GM23248 (cell line): Measurements from ENCODE around the gene AFF3. TPM values are rescaled to one million over a fixed set of nuclear protein-coding genes. Genes with fewer than 3 reads are reported as not detected.

Experiments
- DNase-seq: peaks from one replicate; pipeline ENCODE4 v3.0.0-alpha.2; 2015
- H2AFZ ChIP-seq: fragments of 200-600 bp; sonication (generic); 2 replicates; pipeline ENCODE4 v1.6.1; 2016; ENCODE audit warnings: antibody characterized with exemption
- H3F3A ChIP-seq: fragments of 200-600 bp; sonication (generic); 2 replicates; pipeline ENCODE4 v1.6.1; 2016; ENCODE audit warnings: mild to moderate bottlenecking, antibody characterized with exemption, mixed run types; ENCODE audit not compliant: insufficient read depth
- H3K27ac ChIP-seq: fragments of 200-600 bp; sonication (generic); 2 replicates; pipeline ENCODE4 v1.5.1; 2016; ENCODE audit warnings: mild to moderate bottlenecking
- H3K27me3 ChIP-seq: fragments of 200-600 bp; sonication (generic); replicated peaks from 2 replicates; pipeline ENCODE4 v1.6.1; 2016; ENCODE audit warnings: mild to moderate bottlenecking; ENCODE audit not compliant: insufficient read depth
- H3K36me3 ChIP-seq: fragments of 200-600 bp; sonication (generic); 2 replicates; pipeline ENCODE4 v1.6.1; 2016; ENCODE audit warnings: low read depth, mild to moderate bottlenecking
- H3K4me1 ChIP-seq: fragments of 200-600 bp; sonication (generic); 2 replicates; pipeline ENCODE4 v1.6.1; 2016; ENCODE audit warnings: mild to moderate bottlenecking; ENCODE audit not compliant: insufficient read depth
- H3K4me2 ChIP-seq: fragments of 200-600 bp; sonication (generic); one replicate; pipeline ENCODE4 v1.6.1; 2016; ENCODE audit warnings: mild to moderate bottlenecking; ENCODE audit not compliant: unreplicated experiment
- H3K4me3 ChIP-seq: fragments of 200-600 bp; sonication (generic); 2 replicates; pipeline ENCODE4 v1.5.1; 2016; ENCODE audit warnings: mild to moderate bottlenecking
- H3K79me2 ChIP-seq: fragments of 200-600 bp; sonication (generic); 2 replicates; pipeline ENCODE4 v1.6.1; 2016; ENCODE audit warnings: mild to moderate bottlenecking; ENCODE audit not compliant: insufficient read depth
- H3K9ac ChIP-seq: fragments of 200-600 bp; sonication (generic); 2 replicates; pipeline ENCODE4 v1.6.1; 2016; ENCODE audit warnings: mild to moderate bottlenecking
- H3K9me2 ChIP-seq: fragments of 200-600 bp; sonication (generic); 2 replicates; pipeline ENCODE4 v1.6.1; 2016; ENCODE audit warnings: mixed run types, mild to moderate bottlenecking, moderate library complexity; ENCODE audit not compliant: insufficient read depth
- H3K9me3 ChIP-seq: fragments of 200-600 bp; sonication (generic); one replicate; pipeline ENCODE4 v1.6.1; 2017; ENCODE audit warnings: low read depth
- H4K20me1 ChIP-seq: fragments of 200-600 bp; sonication (generic); 2 replicates; pipeline ENCODE4 v1.6.0; 2016; ENCODE audit not compliant: insufficient read depth
- EZH2 ChIP-seq: fragments of 200-600 bp; sonication (generic); IDR thresholded peaks from 2 replicates; pipeline ENCODE4 v1.6.1; 2018; ENCODE audit warnings: antibody characterized with exemption, mild to moderate bottlenecking; ENCODE audit not compliant: insufficient read depth, poor library complexity, severe bottlenecking
- EZH2phosphoT487 ChIP-seq: fragments of 200-600 bp; sonication (generic); IDR thresholded peaks from 2 replicates; pipeline ENCODE4 v1.6.1; 2018; ENCODE audit warnings: antibody characterized with exemption, moderate library complexity, mild to moderate bottlenecking, low read depth; ENCODE audit not compliant: insufficient read depth
- WGBS, 2 experiments: methylation state at CpG; one replicate each; pipeline ENCODE4 v1.1.6; 2015 to 2017; ENCODE audit warnings: low lambda C conversion rate in 2 of 2, low coverage in 1 of 2; ENCODE audit errors: missing lambda C conversion rate in 2 of 2; 5-methylcytosine and 5-hydroxymethylcytosine counted together
- in situ Hi-C: fragments of 300-500 bp; cut with MboI; formaldehyde crosslinking; loops from 2 replicates; pipeline ENCODE4 v1.15.0; 2020
- polyA plus RNA-seq: library from polyadenylated mRNA; unstranded; fragments of >200 nt; fragmentation: Nextera tagmentation; extraction: Ambion mirVana; gene quantifications from 2 replicates; pipeline ENCODE4 v1.2.1, GENCODE V29; 2016
- total RNA-seq: library from RNA; depleted of rRNA; stranded (reverse); fragments of >200 nt; shearing (Covaris generic); gene quantifications from 2 replicates; pipeline ENCODE4 v1.2.3, GENCODE V29; 2014

Gene AFF3
- total and polyA plus RNA-seq, 2 experiments from 2014 or later = 0.56 to 0.86 TPM

GRCh38 chr2:100179806-100180205 lies 37.4 kb upstream of the AFF3 start:
- Histone ChIP-seq H3K27ac (no peak overlapping the region), H3K36me3 (no peaks in the 10 kb centered on the region), H3K9ac (no peak overlapping the region), H3F3A (no peaks in the 10 kb centered on the region), H3K4me2 (no peak overlapping the region), H3K79me2 (no peaks in the 10 kb centered on the region), H3K9me3 (no peaks in the 10 kb centered on the region), H3K27me3 (no peaks in the 10 kb centered on the region), H3K9me2 (no peaks in the 10 kb centered on the region), H3K4me3 (no peak overlapping the region), H3K4me1 (no peaks in the 10 kb centered on the region), H2AFZ (no peak overlapping the region), H4K20me1 (no peaks in the 10 kb centered on the region)
- 41 to 46% methylated on average over 2 of the region's 2 CpGs for whole genome bisulfite sequencing, 2 experiments
- no peak for TF ChIP-seq EZH2phosphoT487
- TF ChIP-seq EZH2 = no peak
- in situ Hi-C loops = no loop called here
- DNase-seq = no peak

- TF ChIP-seq EZH2phosphoT487 (no peak), EZH2 (no peak)
- 45 to 62% methylated on average over 3 of the region's 3 CpGs for WGBS, 2 experiments
- no peaks in the 10 kb centered on the region for H3F3A ChIP-seq
- H3K9me3 ChIP-seq = no peaks in the 10 kb centered on the region
- H3K27me3 ChIP-seq = no peaks in the 10 kb centered on the region
- H3K4me3 ChIP-seq = no peak overlapping the region
- H3K4me1 ChIP-seq = no peaks in the 10 kb centered on the region
- no peak overlapping the region for H3K4me2 ChIP-seq
- in situ Hi-C loops = no loop called here
- H2AFZ ChIP-seq = no peak overlapping the region
- no peaks in the 10 kb centered on the region for H4K20me1 ChIP-seq
- no peaks in the 10 kb centered on the region for H3K36me3 ChIP-seq
- no peak overlapping the region for H3K9ac ChIP-seq
- no peaks in the 10 kb centered on the region for H3K79me2 ChIP-seq
- no peak for DNase-seq
- no peak overlapping the region for H3K27ac ChIP-seq
- no peaks in the 10 kb centered on the region for H3K9me2 ChIP-seq
Measured at GRCh38 chr2:100178864-100179263, 36.5 kb upstream of the AFF3 start.

GRCh38 chr2:100178085-100178788 lies 35.8 kb upstream of the AFF3 start:
- H3K79me2 ChIP-seq = no peaks in the 10 kb centered on the region
- H3K27me3 ChIP-seq = no peaks in the 10 kb centered on the region
- H3K9me2 ChIP-seq = no peaks in the 10 kb centered on the region
- H3F3A ChIP-seq = no peaks in the 10 kb centered on the region
- H3K9me3 ChIP-seq = no peaks in the 10 kb centered on the region
- H4K20me1 ChIP-seq = no peaks in the 10 kb centered on the region
- no peak overlapping the region for H3K9ac ChIP-seq
- no peak for TF ChIP-seq EZH2
- TF ChIP-seq EZH2phosphoT487 = no peak
- no peak overlapping the region for H3K4me2 ChIP-seq
- H3K27ac ChIP-seq = no peak overlapping the region
- 82 to 86% methylated on average over 8 of the region's 8 CpGs for WGBS, 2 experiments
- peak; percentile 22 for DNase-seq
- H2AFZ ChIP-seq = no peak overlapping the region
- H3K4me3 ChIP-seq = no peak overlapping the region
- H3K4me1 ChIP-seq = no peaks in the 10 kb centered on the region
- in situ Hi-C loops = no loop called here
- no peaks in the 10 kb centered on the region for H3K36me3 ChIP-seq

GRCh38 chr2:100176925-100177324 lies 34.5 kb upstream of the AFF3 start:
- no peak overlapping the region for H3K9ac ChIP-seq
- no peaks in the 10 kb centered on the region for H3K9me3 ChIP-seq
- no peaks in the 10 kb centered on the region for H3K36me3 ChIP-seq
- 55 to 72% methylated on average over 4 of the region's 4 CpGs for WGBS, 2 experiments
- H3K27me3 ChIP-seq = no peaks in the 10 kb centered on the region
- no peaks in the 10 kb centered on the region for H4K20me1 ChIP-seq
- H2AFZ ChIP-seq = no peak overlapping the region
- H3K4me3 ChIP-seq = no peak overlapping the region
- no peak overlapping the region for H3K4me2 ChIP-seq
- no peaks in the 10 kb centered on the region for H3K4me1 ChIP-seq
- H3K79me2 ChIP-seq = no peaks in the 10 kb centered on the region
- H3K9me2 ChIP-seq = no peaks in the 10 kb centered on the region
- no peak overlapping the region for H3K27ac ChIP-seq
- no peak for DNase-seq
- no peaks in the 10 kb centered on the region for H3F3A ChIP-seq
- TF ChIP-seq EZH2 (no peak), EZH2phosphoT487 (no peak)
- in situ Hi-C loops = no loop called here
